NOMO-1 treated with dmso at 0.1 percent for 144 hours (cell line): ENCODE results near the gene SEC23A.
"Not testable (repeated sequence)": the region's sequence is repeated elsewhere in the genome, so short reads cannot be mapped to it uniquely, and the experiment has no call there.

Experiments
- DNase-seq: peaks from one replicate; lab custom pipeline; 2025; ENCODE audit not compliant: unreplicated experiment; lab: John Stamatoyannopoulos, UW

Gene SEC23A

GRCh38 chr14:39102969-39103957, at the start of gene SEC23A:
TSS of gene SEC23A (minus strand) at chr14:39103235. CDS start at chr14:39096118, 7,117 bp downstream.
- DNase-seq: peak; percentile 85

- DNase-seq: no peak
Observed at GRCh38 chr14:39145266-39145966, 42.4 kb upstream of the SEC23A start.

GRCh38 chr14:39143226-39143625, 40.2 kb upstream of the SEC23A start:
- not testable (repeated sequence) for DNase-seq

GRCh38 chr14:39141623-39142022, 38.6 kb upstream of the SEC23A start:
- DNase-seq: not testable (repeated sequence)

GRCh38 chr14:39140170-39140569, 37.1 kb upstream of the SEC23A start:
- no peak for DNase-seq

- no peak for DNase-seq
Observed at GRCh38 chr14:39138440-39138839, 35.4 kb upstream of the SEC23A start.

- not testable (repeated sequence) for DNase-seq
Observed at GRCh38 chr14:39137835-39138234, 34.8 kb upstream of the SEC23A start.

GRCh38 chr14:39122330-39123138, 19.5 kb upstream of the SEC23A start:
- DNase-seq: no peak

- peak; percentile 90 for DNase-seq
Observed at GRCh38 chr14:39114073-39114838, 11.2 kb upstream of the SEC23A start, which contains the start of gene GEMIN2. TSS of gene GEMIN2 (plus strand) at chr14:39114323. CDS start at chr14:39114339, 16 bp downstream.

GRCh38 chr14:39113685-39114072, 10.6 kb upstream of the SEC23A start:
- DNase-seq: no peak

- DNase-seq: no peak
Observed at GRCh38 chr14:39109893-39110715, 7.1 kb upstream of the SEC23A start.

GRCh38 chr14:39108791-39109190, 5.8 kb upstream of the SEC23A start:
- no peak for DNase-seq

GRCh38 chr14:39107591-39107996, 4.6 kb upstream of the SEC23A start:
- no peak for DNase-seq

GRCh38 chr14:39104078-39104801, 1.2 kb upstream of the SEC23A start:
- DNase-seq: not testable (repeated sequence)

- DNase-seq: no peak
Observed at GRCh38 chr14:39102265-39102968, 618 bp downstream of the SEC23A start.

GRCh38 chr14:39099748-39100147, 3.3 kb downstream of the SEC23A start:
- DNase-seq: no peak

- DNase-seq: not testable (repeated sequence)
Observed at GRCh38 chr14:39099215-39099614, 3.8 kb downstream of the SEC23A start.

- DNase-seq: no peak
Observed at GRCh38 chr14:39097159-39097558, 5.9 kb downstream of the SEC23A start.
